HEK293T (cell line): Measurements from ENCODE around the gene PTCH1.

Experiments used
- ELF4 ChIP-seq: fragments of 450-650 bp; IDR thresholded peaks from 2 replicates; pipeline ENCODE4 v1.6.1; 2017; ENCODE audit warnings: antibody characterized with exemption
- FOXA1 ChIP-seq: fragments of 450-650 bp; IDR thresholded peaks from 2 replicates; pipeline ENCODE4 v1.6.1; 2016; ENCODE audit warnings: mild to moderate bottlenecking
- FOXK2 ChIP-seq: fragments of 450-650 bp; IDR thresholded peaks from 2 replicates; pipeline ENCODE4 v1.6.1; 2016; ENCODE audit warnings: mild to moderate bottlenecking
- FOXM1 ChIP-seq: fragments of 450-650 bp; IDR thresholded peaks from 2 replicates; pipeline ENCODE4 v1.6.1; 2017; ENCODE audit warnings: mild to moderate bottlenecking, borderline replicate concordance
- HDGF ChIP-seq: fragments of 450-650 bp; IDR thresholded peaks from 2 replicates; pipeline ENCODE4 v1.6.1; 2017; ENCODE audit warnings: antibody characterized with exemption, borderline replicate concordance
- NFRKB ChIP-seq: fragments of 450-650 bp; IDR thresholded peaks from 2 replicates; pipeline ENCODE4 v1.6.1; 2016; ENCODE audit warnings: mild to moderate bottlenecking, moderate library complexity
- PKNOX1 ChIP-seq: fragments of 450-650 bp; IDR thresholded peaks from 2 replicates; pipeline ENCODE4 v1.6.1; 2016
- SUZ12 ChIP-seq: fragments of 450-650 bp; IDR thresholded peaks from 2 replicates; pipeline ENCODE4 v1.6.1; 2016; ENCODE audit warnings: mild to moderate bottlenecking
- ZNF384 ChIP-seq: fragments of 450-650 bp; IDR thresholded peaks from 2 replicates; pipeline ENCODE4 v1.6.1; 2016

GRCh38 chr9:95479330-95479729 is 37.4 kb downstream of the PTCH1 start:
- TF ChIP-seq ZNF384 (no peak), FOXM1 (no peak), SUZ12 (no peak), HDGF (no peak), FOXA1 (no peak), FOXK2 (no peak), PKNOX1 (no peak), NFRKB (no peak), ELF4 (no peak)
